Panc1 (cell line): ENCODE results near the gene UQCRH. TPM values are rescaled to one million over a fixed set of nuclear protein-coding genes. Genes with fewer than 3 reads are reported as not detected.

Source experiments
- ATAC-seq: fragments of 200-7000 bp; cut with Tn5 transposase; 2 replicates; pipeline ENCODE4 v1.9.1; 2020; ENCODE audit warnings: mild to moderate bottlenecking, moderate library complexity
- BruUV-seq: library from RNA; stranded (reverse); fragments of 400-500 nt; replicated peaks from 2 replicates; lab custom pipeline; 2021; lab: Mats Ljungman, UMichigan
- CTCF ChIA-PET: fragments of 300-600 bp; sonication (Branson Sonifier 250); formaldehyde crosslinking; loops from one replicate; lab custom pipeline; 2022; ENCODE audit warnings: antibody characterized with exemption; lab: Charles Lee
- POLR2A ChIA-PET: fragments of 300-600 bp; sonication (Branson Sonifier 250); formaldehyde crosslinking; loops from one replicate; lab custom pipeline; 2022; ENCODE audit warnings: antibody characterized with exemption; lab: Charles Lee
- DNase-seq: peaks from one replicate; pipeline ENCODE4 v3.0.0-alpha.2; 2010; ENCODE audit warnings: low read depth, low spot score
- H3K27ac ChIP-seq: 2 replicates; pipeline ENCODE4 v1.5.1; 2011; ENCODE audit warnings: mild to moderate bottlenecking, low read length, inconsistent platforms
- H3K27me3 ChIP-seq: fragments of 200-500 bp; sonication (Bioruptor generic); 2 replicates; pipeline ENCODE4 v1.6.0; 2014; ENCODE audit warnings: low read length, inconsistent platforms; ENCODE audit not compliant: control insufficient read depth, insufficient read depth
- H3K36me3 ChIP-seq: fragments of 200-500 bp; sonication (Bioruptor generic); 2 replicates; pipeline ENCODE4 v1.5.1; 2014; ENCODE audit warnings: inconsistent platforms, mild to moderate bottlenecking, low read length, moderate library complexity; ENCODE audit not compliant: control insufficient read depth, insufficient read depth
- H3K4me1 ChIP-seq: 2 replicates; pipeline ENCODE4 v1.5.1; 2011; ENCODE audit warnings: inconsistent platforms, mild to moderate bottlenecking, low read length, moderate library complexity; ENCODE audit not compliant: control insufficient read depth, insufficient read depth
- H3K4me3 ChIP-seq, 2 experiments: 2 replicates each; pipeline ENCODE4 v1.5.1; 2011 to 2012; ENCODE audit warnings: low read depth in 2 of 2, low read length in 2 of 2, mild to moderate bottlenecking in 2 of 2, inconsistent platforms in 1 of 2, moderate library complexity in 1 of 2
- H3K9me3 ChIP-seq: fragments of 200-500 bp; sonication (Bioruptor generic); 2 replicates; pipeline ENCODE4 v1.5.1; 2014; ENCODE audit warnings: low read depth, mild to moderate bottlenecking, inconsistent platforms, low read length, moderate library complexity; ENCODE audit not compliant: control insufficient read depth, insufficient read depth
- CTCF ChIP-seq: fragments of 450-650 bp; IDR thresholded peaks from 2 replicates; pipeline ENCODE4 v1.5.1; 2017; ENCODE audit warnings: mild to moderate bottlenecking
- POLR2AphosphoS5 ChIP-seq: IDR thresholded peaks from 2 replicates; pipeline ENCODE4 v1.6.1; 2012; ENCODE audit warnings: mild to moderate bottlenecking, low read depth, low read length, moderate library complexity
- REST ChIP-seq, 2 experiments: IDR thresholded peaks; 2 replicates each; pipeline ENCODE4 v1.6.1; 2011 to 2012; ENCODE audit warnings: low read depth in 2 of 2, control low read depth in 1 of 2, low read length in 1 of 2, mild to moderate bottlenecking in 1 of 2, moderate library complexity in 1 of 2; ENCODE audit not compliant: insufficient read depth in 1 of 2
- SIN3A ChIP-seq: IDR thresholded peaks from 2 replicates; pipeline ENCODE4 v1.6.1; 2012; ENCODE audit warnings: low read depth, mild to moderate bottlenecking, low read length, moderate library complexity, borderline replicate concordance; ENCODE audit not compliant: insufficient read depth
- TCF7L2 ChIP-seq: IDR thresholded peaks from 2 replicates; pipeline ENCODE4 v1.6.1; 2011; ENCODE audit warnings: mild to moderate bottlenecking, low read depth, low read length, inconsistent platforms
- in situ Hi-C: cut with HindIII; loops from 2 replicates; pipeline ENCODE4 v1.10.0; 2016; ENCODE audit warnings: low sequenced_read_pairs, low pct_unique_long_range_greater_than_20kb
- intact Hi-C: fragments of 100-400 bp; cut with micrococcal nuclease; formaldehyde crosslinking; loops from one replicate; pipeline ENCODE4 v1.10.0; 2022; ENCODE audit not compliant: unreplicated experiment
- total RNA-seq: library from RNA; stranded (reverse); gene quantifications from one replicate; pipeline ENCODE4 v1.2.1, GENCODE V29; 2021; ENCODE audit not compliant: unreplicated experiment

UQCRH gene
- total RNA-seq, 1 experiment from 2014 or later = 498 TPM

GRCh38 chr1:46256523-46256922, 47.0 kb upstream of the UQCRH start:
- ChIA-PET POLR2A (no interaction called here), CTCF (no interaction called here)
- ATAC-seq (no peak), DNase-seq (no peak)
- TF ChIP-seq SIN3A (no peak), TCF7L2 (no peak), CTCF (no peak)
- no TSS peak for BruUV-seq
- intact Hi-C loops = no loop called here
- no peak overlapping the region for H3K4me3 ChIP-seq
- no peaks in the 10 kb centered on the region for H3K4me1 ChIP-seq
- in situ Hi-C loops = no loop called here
- H3K27ac ChIP-seq = no peak overlapping the region
- H3K36me3 ChIP-seq = peaks cover 6% of the 10 kb centered on the region
- no peaks in the 10 kb centered on the region for H3K27me3 ChIP-seq
- no peaks in the 10 kb centered on the region for H3K9me3 ChIP-seq

GRCh38 chr1:46262508-46262907, 41.0 kb upstream of the UQCRH start:
- ATAC-seq (no peak), DNase-seq (no peak)
- H3K9me3 ChIP-seq = no peaks in the 10 kb centered on the region
- H3K27me3 ChIP-seq = no peaks in the 10 kb centered on the region
- CTCF ChIA-PET = no interaction called here
- in situ Hi-C loops (no loop called here), intact Hi-C loops (no loop called here)
- TF ChIP-seq REST (IDR thresholded peaks at IDR 0.05; ENCODE audit: insufficient read depth in 1 of 2, low read depth in 2 of 2, low read length in 1 of 2) (no peak), POLR2AphosphoS5 (no peak), SIN3A (no peak), CTCF (no peak), TCF7L2 (no peak)
- POLR2A ChIA-PET = interaction anchor here (0.6 kb wide), 2 partner anchors 29 to 43 kb away, joined by 4 to 11 read pairs; no protein-coding TSS in a partner anchor
- H3K4me3 ChIP-seq = no peak overlapping the region
- H3K4me1 ChIP-seq = no peaks in the 10 kb centered on the region
- BruUV-seq = no TSS peak
- no peak overlapping the region for H3K27ac ChIP-seq
- peaks cover 15% of the 10 kb centered on the region for H3K36me3 ChIP-seq
